ENCODE measurements around the gene FBXO31.
"Not testable (repeated sequence)": the region's sequence is repeated elsewhere in the genome, so short reads cannot be mapped to it uniquely, and the experiment has no call there.

Gene FBXO31

GRCh38 chr16:87340198-87340597 is 43.4 kb downstream of the FBXO31 start:
- no peak for DNase-seq

DNA sequence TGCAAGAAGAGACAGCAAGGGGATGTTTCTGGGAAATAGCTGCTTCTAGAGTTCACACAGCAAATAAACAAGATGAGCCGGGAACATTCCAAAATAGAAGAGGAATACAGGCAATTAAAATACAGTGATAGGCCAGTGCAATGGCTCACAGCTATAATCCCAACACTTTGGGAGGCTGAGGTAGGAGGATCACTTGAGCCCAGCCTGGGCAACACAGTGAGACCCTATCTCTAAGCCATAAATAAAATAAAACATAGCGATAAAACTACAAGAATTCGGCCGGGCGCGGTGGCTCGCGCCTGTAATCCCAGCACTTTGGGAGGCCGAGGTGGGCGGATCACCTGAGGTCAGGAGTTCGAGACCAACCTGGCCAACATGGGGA is 43.9 kb downstream of the FBXO31 start:
- not testable (repeated sequence) for DNase-seq

GRCh38 chr16:87339086-87339723 is 44.4 kb downstream of the FBXO31 start:
- no peak for DNase-seq

DNA sequence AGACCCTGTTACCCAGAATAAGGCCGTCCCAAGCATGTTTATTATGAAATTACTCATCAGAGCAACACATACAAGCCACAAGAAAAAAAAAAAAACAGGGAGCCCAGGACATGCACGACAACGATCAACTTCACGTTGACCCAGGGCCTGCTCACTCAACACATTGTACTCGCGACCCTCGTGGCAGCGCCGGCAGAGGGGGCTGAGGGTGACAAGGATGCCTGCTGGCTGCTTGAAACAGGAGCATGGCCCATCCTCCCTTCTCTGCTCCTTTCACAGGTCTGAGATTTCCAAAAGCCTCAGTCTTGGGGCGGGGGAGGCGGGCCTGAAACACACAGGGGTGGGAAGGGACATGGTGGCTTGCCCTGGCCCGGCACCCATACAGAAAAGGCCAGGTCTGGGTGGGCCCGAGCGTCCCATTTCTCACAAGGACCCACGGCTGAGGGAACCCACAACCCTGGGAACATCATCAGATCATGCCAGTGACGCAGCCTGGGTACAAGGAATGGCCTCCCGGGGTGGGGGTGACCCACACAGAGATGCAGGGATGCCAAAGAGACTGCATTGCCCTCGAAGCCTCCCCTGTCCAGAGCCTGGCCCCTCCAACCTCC is 45.3 kb downstream of the FBXO31 start:
- no peak for DNase-seq

DNA sequence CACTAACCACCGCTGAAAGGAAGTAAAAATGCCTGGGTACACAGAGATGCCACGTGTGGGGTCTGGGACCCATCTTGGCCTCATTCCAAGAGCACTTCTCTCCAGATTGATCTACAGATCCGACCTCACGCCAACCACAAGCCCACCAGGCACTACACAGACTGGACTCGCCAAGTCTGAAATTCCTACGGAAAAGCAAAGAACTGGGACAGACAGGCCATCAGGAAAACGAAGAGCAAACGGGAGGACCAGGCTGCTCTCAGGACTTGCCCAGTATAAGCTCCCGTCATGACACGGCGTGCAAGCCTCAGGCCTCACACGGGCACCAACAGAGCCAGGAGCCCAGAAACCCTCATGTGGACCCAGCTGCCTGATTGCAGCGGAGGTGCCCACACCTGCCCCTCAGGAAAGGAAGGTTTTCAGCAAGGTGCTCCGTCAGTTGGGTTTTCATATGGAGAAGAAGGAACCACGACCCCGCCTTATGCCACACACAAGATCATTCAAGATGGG is 46.3 kb downstream of the FBXO31 start:
- DNase-seq = no peak

- no peak for DNase-seq
These were observed 46.9 kb downstream of the FBXO31 start for GRCh38 chr16:87336434-87337240.

- no peak for DNase-seq
These were observed 47.7 kb downstream of the FBXO31 start for GRCh38 chr16:87335625-87336433.

DNA sequence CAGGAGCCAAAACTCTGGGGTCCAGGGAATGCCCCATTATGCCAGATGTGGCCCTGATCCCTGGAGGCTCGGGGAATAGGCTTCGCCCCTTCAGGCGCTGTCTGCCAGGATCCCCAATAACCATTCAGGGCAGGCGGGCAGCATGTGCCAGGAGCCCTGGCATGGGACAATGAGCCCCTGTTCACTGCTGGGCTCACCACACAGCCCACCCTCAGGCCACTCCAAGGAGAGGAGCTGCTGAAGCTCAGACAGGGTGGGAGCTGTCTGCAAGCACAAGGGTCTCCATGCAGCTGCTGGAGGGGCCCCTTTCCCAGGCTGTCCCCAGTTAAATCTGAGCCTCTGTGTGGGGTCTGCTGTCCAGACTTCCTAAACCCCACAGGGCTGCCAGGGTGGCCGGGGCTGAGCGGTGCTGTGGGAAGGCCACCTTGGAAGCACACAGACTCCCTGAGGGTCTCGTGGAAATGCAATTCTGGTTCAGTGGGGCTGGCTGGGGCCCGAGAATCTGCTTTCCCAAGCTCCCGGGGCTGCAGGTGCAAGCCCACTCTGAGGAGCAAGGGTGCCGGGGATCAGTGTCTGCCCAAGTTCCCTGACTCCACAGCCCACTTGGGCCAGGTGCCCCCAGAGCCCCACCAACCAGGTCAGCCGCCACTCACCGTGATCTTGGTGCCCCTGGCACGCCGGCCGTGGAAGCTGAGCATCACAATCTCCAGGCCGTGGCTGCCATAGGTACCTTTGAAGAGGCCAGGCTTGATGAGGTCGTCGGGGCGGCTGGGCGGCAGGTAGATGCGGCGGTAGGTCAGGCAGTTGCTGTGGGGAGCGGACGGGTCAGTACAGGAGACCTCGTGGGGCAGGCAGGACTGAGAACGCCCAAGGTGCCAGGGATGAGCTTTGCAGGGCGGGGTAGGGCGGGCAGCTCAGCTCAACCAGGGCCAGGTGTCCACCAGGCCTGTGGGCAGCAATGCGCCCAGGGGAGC is 48.6 kb downstream of the FBXO31 start:
- no peak for DNase-seq

DNA sequence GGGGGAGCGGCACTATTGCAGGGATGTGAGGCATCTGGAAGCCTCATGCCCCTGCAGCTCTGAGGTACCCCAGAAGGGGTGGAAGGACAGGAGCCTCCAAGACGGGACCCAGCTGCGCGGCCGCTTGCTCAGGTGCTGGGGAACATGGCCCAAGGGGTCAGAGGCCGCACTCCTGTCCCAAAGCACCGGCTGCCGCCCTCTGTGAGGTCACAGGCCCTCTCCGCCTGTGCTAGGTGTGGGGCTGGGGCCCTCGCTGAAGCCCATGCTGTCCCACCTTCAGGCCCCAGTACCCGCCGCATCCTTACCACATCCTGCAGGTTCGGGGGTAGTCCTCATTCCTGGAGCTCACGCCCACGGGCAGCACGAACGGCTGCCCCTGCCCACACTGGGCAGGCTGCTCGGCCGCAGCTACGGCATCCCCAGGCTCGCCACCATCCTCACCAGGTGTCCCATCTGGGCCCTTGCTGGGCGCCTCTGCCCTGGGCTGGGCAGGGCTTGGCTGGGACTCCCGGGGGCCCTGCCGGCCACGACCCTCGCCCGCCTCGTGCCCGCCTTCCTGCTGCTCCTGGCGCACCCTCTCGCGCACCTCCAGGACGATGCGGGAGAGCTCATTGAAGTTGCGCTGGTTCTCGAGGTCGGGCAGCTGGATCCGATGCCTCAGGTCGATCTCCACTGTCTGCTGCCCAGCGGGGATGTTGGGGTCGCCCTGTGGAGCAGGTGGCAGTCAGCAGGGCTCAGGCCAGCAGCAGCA is 49.8 kb downstream of the FBXO31 start:
- DNase-seq = no peak

DNA sequence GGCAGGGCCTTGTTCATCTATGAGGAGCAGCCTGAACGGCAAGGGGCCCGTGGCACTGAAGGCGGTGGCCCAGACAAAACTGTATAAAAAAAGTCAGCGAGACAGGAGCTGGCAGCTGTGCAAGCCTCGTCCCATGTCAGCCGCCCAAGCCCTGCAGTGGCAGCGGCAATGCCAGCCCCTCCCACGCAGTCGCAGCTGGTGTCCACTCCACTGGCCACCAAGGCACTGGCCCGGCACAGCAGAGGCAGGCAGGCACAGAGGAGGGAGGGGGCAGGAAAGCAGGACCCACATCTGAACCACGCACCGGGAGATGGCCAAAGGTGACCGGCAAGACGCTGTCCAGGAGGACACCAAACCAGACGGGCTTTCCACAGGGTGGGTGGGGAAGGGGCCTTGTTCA is 50.5 kb downstream of the FBXO31 start:
- no peak for DNase-seq

DNA sequence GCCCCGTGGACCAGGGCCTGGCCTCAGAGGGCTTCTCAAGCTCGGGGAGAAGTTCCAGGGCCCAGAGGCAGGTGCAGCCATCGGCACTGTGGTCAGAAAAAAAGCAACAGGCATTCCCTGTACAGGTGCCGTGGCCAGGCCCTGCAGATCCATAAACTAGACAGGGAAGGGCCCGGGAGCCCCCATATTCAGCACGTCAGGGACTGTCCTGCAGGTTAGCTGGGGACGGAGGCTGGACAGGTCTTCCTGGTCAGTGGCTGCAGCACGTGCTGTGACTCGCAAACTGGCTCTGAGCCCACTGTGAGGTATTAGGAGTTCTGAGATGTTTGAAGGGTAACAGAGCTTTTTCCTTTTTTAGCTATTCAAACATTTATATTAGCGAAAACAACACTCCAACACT is 51.4 kb downstream of the FBXO31 start:
- DNase-seq = no peak

- no peak for DNase-seq
These were observed 52.3 kb downstream of the FBXO31 start for GRCh38 chr16:87331241-87331801.

DNA sequence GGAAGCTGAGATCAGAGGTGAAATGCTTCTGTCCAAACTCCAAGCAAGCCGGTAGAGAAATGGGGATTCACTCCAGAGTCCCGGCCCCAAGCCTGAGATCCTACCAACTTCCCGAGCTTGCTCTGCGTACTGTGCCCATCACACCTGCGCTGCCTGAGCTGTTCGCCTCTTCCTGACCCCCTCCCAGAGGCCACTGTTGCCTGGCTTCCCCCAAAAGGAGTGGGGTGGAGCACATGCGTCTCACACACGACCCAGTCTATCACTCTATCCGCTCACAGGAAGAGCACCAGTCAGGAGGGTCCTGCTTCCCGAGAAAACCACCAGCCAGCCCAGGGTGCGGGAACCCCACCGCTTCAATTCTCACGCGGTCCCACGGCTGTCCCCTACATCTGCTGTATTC is 52.9 kb downstream of the FBXO31 start:
- DNase-seq = no peak

DNA sequence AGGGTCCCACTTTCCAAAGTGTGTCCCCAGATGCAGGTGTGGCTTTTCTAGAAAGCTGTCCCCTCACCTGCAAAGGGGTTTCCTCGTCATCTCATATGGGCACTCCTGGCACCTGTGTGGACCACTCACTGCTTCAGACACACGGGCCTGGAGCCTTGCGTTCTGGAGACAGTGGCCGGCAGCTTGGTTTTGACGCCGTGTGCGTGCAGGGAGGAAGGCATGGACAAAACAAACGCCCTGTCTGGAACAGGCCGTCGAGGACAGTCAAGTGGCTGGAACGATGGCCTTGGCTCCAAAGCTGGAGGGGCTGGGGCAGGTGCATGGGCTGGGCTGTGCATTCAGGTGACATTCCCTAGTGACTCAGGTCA is 53.3 kb downstream of the FBXO31 start:
- no peak for DNase-seq

- no peak for DNase-seq
These were observed 53.9 kb downstream of the FBXO31 start for GRCh38 chr16:87329436-87330256.

DNA sequence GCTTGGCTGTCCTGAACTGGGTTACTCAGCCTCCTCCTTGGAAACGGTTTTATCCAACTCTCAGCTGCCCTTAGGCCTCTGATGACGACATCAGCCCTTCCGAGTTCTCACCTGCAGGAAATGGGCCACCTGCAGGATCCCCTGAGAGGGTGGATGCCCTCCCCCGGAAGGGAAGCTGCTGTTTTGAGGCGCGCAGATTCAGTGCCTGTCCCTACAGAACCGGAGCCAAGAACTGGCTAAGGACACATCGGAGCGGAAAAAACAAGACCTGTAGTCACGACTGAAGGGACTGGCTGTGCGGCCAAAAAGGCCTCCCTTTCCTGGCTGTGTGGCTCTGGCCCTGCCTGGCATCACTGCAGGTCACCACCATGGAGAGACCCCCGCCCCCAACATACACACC is 54.7 kb downstream of the FBXO31 start:
- no peak for DNase-seq

DNA sequence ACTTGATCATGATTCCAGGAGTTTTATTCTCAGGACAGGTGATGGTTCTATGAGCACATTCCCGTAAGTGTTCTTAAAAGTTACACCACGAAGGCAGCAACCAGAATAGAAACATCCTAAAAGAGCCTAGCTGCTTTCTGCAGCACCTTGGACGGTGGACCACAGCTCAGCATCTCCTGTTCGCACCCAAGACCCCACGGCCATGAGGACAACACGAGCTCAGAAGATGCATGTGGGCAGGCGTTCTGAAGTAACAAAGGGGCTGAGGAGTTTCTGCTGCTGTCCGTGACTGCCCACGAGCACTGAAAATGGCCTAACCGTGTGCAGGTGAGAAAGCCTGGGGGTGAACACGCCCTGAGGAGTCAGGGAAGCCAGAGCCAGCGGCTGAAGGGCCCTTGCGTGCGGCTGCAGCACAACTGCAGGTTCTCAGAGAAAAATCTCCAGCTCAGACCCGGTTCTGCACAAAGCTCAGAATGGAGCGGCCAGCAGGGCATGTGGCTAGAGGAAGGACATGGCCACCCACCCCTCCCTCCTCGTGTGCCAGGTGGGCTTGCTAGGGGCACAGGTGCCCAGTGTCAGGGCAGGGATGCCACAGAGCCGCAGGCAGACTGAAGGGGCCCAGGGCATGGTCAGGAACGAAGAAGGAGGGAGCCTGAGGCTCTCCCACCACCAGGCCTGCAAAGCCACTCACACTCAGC is 55.6 kb downstream of the FBXO31 start:
- DNase-seq = no peak

DNA sequence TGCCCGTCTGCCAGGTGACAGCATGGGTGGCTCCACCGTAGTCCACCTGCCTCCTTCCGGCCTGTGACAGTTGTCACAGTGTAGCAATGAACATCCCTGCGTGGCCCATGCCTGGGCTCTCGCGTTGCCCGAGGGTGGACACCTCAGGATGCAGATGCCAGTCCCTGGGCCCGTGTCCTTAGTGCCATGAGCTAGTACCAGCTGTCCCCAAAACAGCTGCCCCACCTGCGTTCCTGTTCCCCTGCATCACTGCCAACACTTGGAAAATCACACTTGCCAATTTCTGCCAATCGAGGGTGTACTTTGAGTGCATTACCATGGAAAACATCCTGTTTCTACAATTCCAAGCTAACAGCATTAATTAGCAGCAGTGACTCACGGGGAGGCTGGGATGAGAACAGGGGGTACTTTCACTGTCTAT is 57.4 kb downstream of the FBXO31 start:
- DNase-seq = no peak

- no peak for DNase-seq
These were observed 58.1 kb downstream of the FBXO31 start for GRCh38 chr16:87325423-87325858.
